Measurements from ENCODE around the gene TENM3.

The TENM3 gene

GRCh38 chr4:182752158-182752910, 509.1 kb downstream of the TENM3 start:
- CTCF ChIA-PET, result no interaction called here
- DNase-seq, result no peak
- Mint-ChIP-seq H3K9me3 (no peaks in the 10 kb centered on the region), H3K36me3 (no peaks in the 10 kb centered on the region), H3K27ac (no peak overlapping the region), H3K4me1 (no peaks in the 10 kb centered on the region), H3K4me3 (no peak overlapping the region), H3K27me3 (no peaks in the 10 kb centered on the region)

GRCh38 chr4:182754895-182755294, 511.7 kb downstream of the TENM3 start:
- Mint-ChIP-seq H3K4me3 (no peak overlapping the region), H3K4me1 (no peaks in the 10 kb centered on the region), H3K9me3 (no peaks in the 10 kb centered on the region), H3K27me3 (no peaks in the 10 kb centered on the region), H3K27ac (no peak overlapping the region), H3K36me3 (no peaks in the 10 kb centered on the region)
- CTCF ChIA-PET, result no interaction called here
- no peak for DNase-seq

- H3K4me1 Mint-ChIP-seq, result no peaks in the 10 kb centered on the region
- no peak overlapping the region for H3K27ac Mint-ChIP-seq
- H3K9me3 Mint-ChIP-seq, result no peaks in the 10 kb centered on the region
- no peak for DNase-seq
- H3K27me3 Mint-ChIP-seq, result no peaks in the 10 kb centered on the region
- CTCF ChIA-PET, result no interaction called here
- no peak overlapping the region for H3K4me3 Mint-ChIP-seq
- H3K36me3 Mint-ChIP-seq, result no peaks in the 10 kb centered on the region
These were observed 513.0 kb downstream of the TENM3 start for GRCh38 chr4:182756161-182756690.

GRCh38 chr4:182758273-182758672, 515.1 kb downstream of the TENM3 start:
- H3K9me3 Mint-ChIP-seq, result no peaks in the 10 kb centered on the region
- H3K27ac Mint-ChIP-seq, result no peak overlapping the region
- CTCF ChIA-PET, result no interaction called here
- no peaks in the 10 kb centered on the region for H3K27me3 Mint-ChIP-seq
- no peaks in the 10 kb centered on the region for H3K4me1 Mint-ChIP-seq
- H3K36me3 Mint-ChIP-seq, result no peaks in the 10 kb centered on the region
- no peak overlapping the region for H3K4me3 Mint-ChIP-seq
- DNase-seq, result no peak

- H3K9me3 Mint-ChIP-seq, result no peaks in the 10 kb centered on the region
- H3K4me3 Mint-ChIP-seq, result no peak overlapping the region
- CTCF ChIA-PET, result no interaction called here
- H3K4me1 Mint-ChIP-seq, result no peaks in the 10 kb centered on the region
- H3K27me3 Mint-ChIP-seq, result no peaks in the 10 kb centered on the region
- no peak overlapping the region for H3K27ac Mint-ChIP-seq
- H3K36me3 Mint-ChIP-seq, result no peaks in the 10 kb centered on the region
- no peak for DNase-seq
These were observed 517.4 kb downstream of the TENM3 start for GRCh38 chr4:182760551-182761043.

- no peak overlapping the region for H3K27ac Mint-ChIP-seq
- H3K9me3 Mint-ChIP-seq, result no peaks in the 10 kb centered on the region
- DNase-seq, result no peak
- H3K4me3 Mint-ChIP-seq, result no peak overlapping the region
- no peaks in the 10 kb centered on the region for H3K27me3 Mint-ChIP-seq
- no peaks in the 10 kb centered on the region for H3K36me3 Mint-ChIP-seq
- CTCF ChIA-PET, result no interaction called here
- no peaks in the 10 kb centered on the region for H3K4me1 Mint-ChIP-seq
These were observed 520.9 kb downstream of the TENM3 start for GRCh38 chr4:182764137-182764536.

- no peak for DNase-seq
- no peak overlapping the region for H3K4me3 Mint-ChIP-seq
- no peaks in the 10 kb centered on the region for H3K9me3 Mint-ChIP-seq
- CTCF ChIA-PET, result no interaction called here
- H3K27me3 Mint-ChIP-seq, result no peaks in the 10 kb centered on the region
- H3K36me3 Mint-ChIP-seq, result no peaks in the 10 kb centered on the region
- no peaks in the 10 kb centered on the region for H3K4me1 Mint-ChIP-seq
- no peak overlapping the region for H3K27ac Mint-ChIP-seq
These were observed 521.4 kb downstream of the TENM3 start for GRCh38 chr4:182764642-182765041.

GRCh38 chr4:182765987-182766856, 523.0 kb downstream of the TENM3 start:
- CTCF ChIA-PET, result no interaction called here
- no peak for DNase-seq
- Mint-ChIP-seq H3K9me3 (no peaks in the 10 kb centered on the region), H3K4me3 (no peak overlapping the region), H3K27ac (no peak overlapping the region), H3K27me3 (no peaks in the 10 kb centered on the region), H3K4me1 (no peaks in the 10 kb centered on the region), H3K36me3 (no peaks in the 10 kb centered on the region)

GRCh38 chr4:182766857-182767250, 523.7 kb downstream of the TENM3 start:
- Mint-ChIP-seq H3K27me3 (no peaks in the 10 kb centered on the region), H3K4me1 (no peaks in the 10 kb centered on the region), H3K36me3 (no peaks in the 10 kb centered on the region), H3K27ac (no peak overlapping the region), H3K4me3 (no peak overlapping the region), H3K9me3 (no peaks in the 10 kb centered on the region)
- no peak for DNase-seq
- CTCF ChIA-PET, result no interaction called here

- Mint-ChIP-seq H3K27me3 (no peaks in the 10 kb centered on the region), H3K4me1 (no peaks in the 10 kb centered on the region), H3K4me3 (no peak overlapping the region), H3K9me3 (no peaks in the 10 kb centered on the region), H3K36me3 (no peaks in the 10 kb centered on the region), H3K27ac (no peak overlapping the region)
- CTCF ChIA-PET, result no interaction called here
- no peak for DNase-seq
These were observed 525.6 kb downstream of the TENM3 start for GRCh38 chr4:182768838-182769237.

GRCh38 chr4:182770259-182770995, 527.2 kb downstream of the TENM3 start:
- CTCF ChIA-PET, result no interaction called here

GRCh38 chr4:182770996-182771514, 527.9 kb downstream of the TENM3 start:
- H3K4me1 Mint-ChIP-seq, result no peaks in the 10 kb centered on the region
- H3K36me3 Mint-ChIP-seq, result no peaks in the 10 kb centered on the region
- peaks cover 4% of the 10 kb centered on the region for H3K27me3 Mint-ChIP-seq
- H3K4me3 Mint-ChIP-seq, result no peak overlapping the region
- DNase-seq, result no peak
- CTCF ChIA-PET, result no interaction called here
- no peak overlapping the region for H3K27ac Mint-ChIP-seq
- no peaks in the 10 kb centered on the region for H3K9me3 Mint-ChIP-seq

More at GRCh38 chr4:182770259-182770995, 527.2 kb downstream of the TENM3 start:
- Mint-ChIP-seq H3K36me3 (no peaks in the 10 kb centered on the region), H3K9me3 (no peaks in the 10 kb centered on the region), H3K27ac (no peak overlapping the region), H3K4me3 (no peak overlapping the region), H3K4me1 (no peaks in the 10 kb centered on the region), H3K27me3 (peaks cover 4% of the 10 kb centered on the region)
- no peak for DNase-seq

- DNase-seq, result no peak
- H3K4me1 Mint-ChIP-seq, result no peaks in the 10 kb centered on the region
- H3K4me3 Mint-ChIP-seq, result no peak overlapping the region
- no peak overlapping the region for H3K27ac Mint-ChIP-seq
- CTCF ChIA-PET, result no interaction called here
- H3K27me3 Mint-ChIP-seq, result peaks cover 4% of the 10 kb centered on the region
- no peaks in the 10 kb centered on the region for H3K9me3 Mint-ChIP-seq
- no peaks in the 10 kb centered on the region for H3K36me3 Mint-ChIP-seq
These were observed 531.9 kb downstream of the TENM3 start for GRCh38 chr4:182775075-182775474.
